Epithelial cell of esophagus (primary cell): ENCODE results near the gene CDK14.
"Not testable (repeated sequence)": the region's sequence is repeated elsewhere in the genome, so short reads cannot be mapped to it uniquely, and the experiment has no call there.

Experiments used
- DNase-seq: peaks from one replicate; pipeline ENCODE4 v3.0.0; 2010; ENCODE audit warnings: low read depth
- H3K4me3 ChIP-seq: 2 replicates; pipeline ENCODE4 v1.5.1; 2011; ENCODE audit warnings: mild to moderate bottlenecking, low read length, control low read depth
- TF ChIP-seq, protein P1 (sequence below): IDR thresholded peaks from 2 replicates; pipeline ENCODE4 v1.5.1; 2011; ENCODE audit warnings: low read depth, mild to moderate bottlenecking, low read length, control low read depth, inconsistent platforms; ENCODE audit not compliant: insufficient read depth; ENCODE audit errors: missing control alignments

The CDK14 gene

DNA sequence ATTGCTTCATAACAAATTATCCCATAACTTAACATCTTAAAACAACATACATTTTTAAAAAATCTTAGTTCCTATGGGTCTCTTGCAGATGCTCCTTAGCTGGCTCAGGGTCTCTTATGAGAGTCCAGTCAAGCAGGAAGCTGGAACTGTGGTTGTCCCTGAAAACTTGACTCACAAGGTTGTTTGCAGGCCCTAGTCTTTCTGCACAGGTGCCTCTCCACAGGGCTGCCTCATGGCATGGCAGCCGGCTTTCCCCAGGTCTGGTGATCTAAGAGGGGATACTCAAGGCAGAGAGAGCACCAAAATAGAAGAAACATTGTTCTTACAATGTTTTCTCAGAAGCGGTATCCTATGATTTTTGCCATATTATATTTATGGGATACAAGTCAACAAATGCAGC is 127.1 kb downstream of the CDK14 start:
- no peak for DNase-seq
- TF ChIP-seq, protein P1, sequence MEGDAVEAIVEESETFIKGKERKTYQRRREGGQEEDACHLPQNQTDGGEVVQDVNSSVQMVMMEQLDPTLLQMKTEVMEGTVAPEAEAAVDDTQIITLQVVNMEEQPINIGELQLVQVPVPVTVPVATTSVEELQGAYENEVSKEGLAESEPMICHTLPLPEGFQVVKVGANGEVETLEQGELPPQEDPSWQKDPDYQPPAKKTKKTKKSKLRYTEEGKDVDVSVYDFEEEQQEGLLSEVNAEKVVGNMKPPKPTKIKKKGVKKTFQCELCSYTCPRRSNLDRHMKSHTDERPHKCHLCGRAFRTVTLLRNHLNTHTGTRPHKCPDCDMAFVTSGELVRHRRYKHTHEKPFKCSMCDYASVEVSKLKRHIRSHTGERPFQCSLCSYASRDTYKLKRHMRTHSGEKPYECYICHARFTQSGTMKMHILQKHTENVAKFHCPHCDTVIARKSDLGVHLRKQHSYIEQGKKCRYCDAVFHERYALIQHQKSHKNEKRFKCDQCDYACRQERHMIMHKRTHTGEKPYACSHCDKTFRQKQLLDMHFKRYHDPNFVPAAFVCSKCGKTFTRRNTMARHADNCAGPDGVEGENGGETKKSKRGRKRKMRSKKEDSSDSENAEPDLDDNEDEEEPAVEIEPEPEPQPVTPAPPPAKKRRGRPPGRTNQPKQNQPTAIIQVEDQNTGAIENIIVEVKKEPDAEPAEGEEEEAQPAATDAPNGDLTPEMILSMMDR, result no peak
- H3K4me3 ChIP-seq, result no peak overlapping the region

DNA sequence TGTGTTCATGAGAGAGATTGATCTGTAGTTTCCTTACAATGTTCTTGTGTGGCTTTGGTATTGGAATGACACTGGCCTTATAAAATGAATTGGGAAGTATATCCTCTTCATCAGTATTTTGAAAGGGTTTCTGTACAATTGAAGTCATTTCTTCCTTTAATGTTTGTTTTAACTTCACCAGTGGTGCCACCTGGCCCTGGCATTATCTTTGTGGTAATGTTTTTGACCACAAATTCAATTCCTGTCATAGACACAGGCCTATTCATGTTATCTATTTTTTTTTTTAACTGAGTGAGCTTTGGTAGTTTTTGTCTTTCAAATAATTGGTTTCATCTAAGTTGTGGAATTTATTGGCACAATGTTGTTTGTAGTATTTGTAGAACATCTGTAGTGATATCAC is 127.7 kb downstream of the CDK14 start:
- no peak for DNase-seq
- H3K4me3 ChIP-seq, result no peak overlapping the region
- TF ChIP-seq, protein P1, result no peak

DNA sequence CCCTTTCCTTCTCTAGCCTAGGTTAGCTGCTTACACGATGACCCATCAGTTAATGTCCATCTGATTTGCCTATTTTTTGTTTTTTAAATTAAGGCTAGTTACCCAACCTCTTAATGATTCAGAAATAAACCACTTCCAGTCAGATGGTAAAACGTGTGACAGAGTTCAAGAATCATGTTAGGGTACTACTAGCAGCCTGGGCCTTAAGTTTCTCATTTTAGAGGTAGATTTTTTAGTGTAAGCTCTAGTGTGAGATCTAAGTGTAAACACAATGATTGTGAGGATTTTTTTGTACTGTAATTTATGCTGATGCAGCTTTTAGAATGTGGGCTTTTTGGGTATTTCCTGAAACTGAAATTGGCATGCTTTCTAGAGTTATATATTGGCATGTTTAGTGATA is 130.0 kb downstream of the CDK14 start:
- DNase-seq, result peak; percentile 23
- no peak overlapping the region for H3K4me3 ChIP-seq
- TF ChIP-seq, protein P1, result no peak

DNA sequence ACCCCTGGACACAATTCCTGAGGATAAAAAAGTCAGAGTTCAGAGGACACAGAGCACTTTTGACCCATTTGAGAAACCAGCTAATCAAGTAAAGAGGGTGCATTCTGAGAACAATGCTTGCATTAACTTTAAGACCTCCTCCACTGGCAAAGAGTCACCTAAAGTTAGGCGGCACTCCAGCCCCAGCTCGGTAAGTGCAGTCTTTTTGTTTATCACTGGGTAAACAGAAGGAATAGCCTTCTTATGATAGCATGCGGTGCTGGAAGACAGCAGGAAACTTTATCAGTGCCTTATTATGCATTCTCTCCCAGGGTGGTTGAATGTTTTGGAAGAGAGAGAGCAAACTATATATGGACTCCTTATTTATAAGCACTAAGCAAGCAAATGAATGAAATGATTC is 130.5 kb downstream of the CDK14 start:
- no peak overlapping the region for H3K4me3 ChIP-seq
- DNase-seq, result peak; percentile 11
- TF ChIP-seq, protein P1, result no peak

DNA sequence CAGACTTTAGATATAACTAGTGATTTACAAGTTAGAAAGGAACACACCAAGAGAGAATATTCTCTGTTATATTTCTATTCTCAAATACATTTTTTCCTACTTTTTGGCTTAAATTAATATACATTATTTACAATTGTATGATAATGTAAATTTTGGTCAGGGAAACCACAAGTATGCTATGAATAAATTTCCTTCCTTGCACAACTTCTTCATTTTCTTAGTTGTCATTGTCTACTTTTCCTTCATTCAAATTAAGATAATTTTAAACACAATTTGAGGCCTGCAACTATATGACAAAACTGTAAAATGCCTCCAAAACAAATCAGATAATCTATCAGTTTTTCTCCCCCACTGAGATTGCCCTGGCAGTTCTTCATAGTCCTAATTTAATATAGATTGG is 131.3 kb downstream of the CDK14 start:
- H3K4me3 ChIP-seq, result no peak overlapping the region
- DNase-seq, result no peak
- TF ChIP-seq, protein P1, result no peak

DNA sequence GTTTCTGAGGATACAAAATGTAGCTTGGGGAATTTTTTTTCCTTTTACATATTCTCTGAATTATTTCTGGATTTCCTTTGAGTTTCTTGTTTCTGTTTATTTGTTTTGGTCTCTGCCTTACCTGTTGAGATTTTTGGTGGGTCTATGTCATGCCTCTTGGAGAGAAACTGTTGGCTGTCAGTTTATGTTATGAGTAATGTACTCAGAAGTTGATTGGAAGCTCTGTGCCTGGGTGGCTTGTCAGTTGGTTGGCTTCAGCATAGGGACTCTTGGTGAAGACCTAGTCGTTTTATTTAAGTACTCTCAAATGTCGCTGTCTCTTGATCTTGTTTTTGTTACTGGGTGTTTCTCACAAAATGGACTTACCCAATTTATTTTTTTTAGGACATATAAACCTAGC is 132.4 kb downstream of the CDK14 start:
- H3K4me3 ChIP-seq, result no peak overlapping the region
- DNase-seq, result no peak
- TF ChIP-seq, protein P1, result no peak

DNA sequence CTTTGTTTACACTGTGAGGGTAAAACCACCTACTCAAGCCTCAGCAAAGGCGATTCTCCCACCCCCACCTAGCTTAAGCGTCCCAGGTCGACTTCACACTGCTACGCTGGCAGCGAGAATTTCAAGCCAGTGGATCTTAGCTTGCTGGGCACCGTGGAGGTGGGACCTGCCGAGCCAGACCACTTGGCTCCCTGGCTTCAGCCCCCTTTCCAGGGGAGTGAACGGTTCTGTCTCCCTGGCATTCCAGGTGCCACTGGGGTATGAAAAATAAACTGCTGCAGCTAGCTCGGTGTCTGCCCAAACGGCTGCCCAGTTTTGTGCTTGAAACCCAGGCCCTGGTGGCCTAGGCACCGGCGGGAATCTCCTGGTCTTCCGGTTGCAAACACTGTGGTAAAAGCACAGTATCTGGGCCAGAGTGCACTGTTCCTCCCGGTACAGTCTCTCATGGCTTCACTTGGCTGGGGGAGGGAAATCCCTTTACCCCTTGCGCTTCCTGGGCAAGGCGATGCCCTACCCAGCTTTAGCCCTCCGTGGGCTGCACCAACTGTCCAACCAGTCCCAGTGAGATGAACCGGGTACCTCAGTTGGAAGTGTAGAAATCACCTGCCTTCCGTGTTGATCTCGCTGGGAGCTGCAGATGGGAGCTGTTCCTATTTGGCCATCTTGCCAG is 139.6 kb downstream of the CDK14 start:
- not testable (repeated sequence) for H3K4me3 ChIP-seq

DNA sequence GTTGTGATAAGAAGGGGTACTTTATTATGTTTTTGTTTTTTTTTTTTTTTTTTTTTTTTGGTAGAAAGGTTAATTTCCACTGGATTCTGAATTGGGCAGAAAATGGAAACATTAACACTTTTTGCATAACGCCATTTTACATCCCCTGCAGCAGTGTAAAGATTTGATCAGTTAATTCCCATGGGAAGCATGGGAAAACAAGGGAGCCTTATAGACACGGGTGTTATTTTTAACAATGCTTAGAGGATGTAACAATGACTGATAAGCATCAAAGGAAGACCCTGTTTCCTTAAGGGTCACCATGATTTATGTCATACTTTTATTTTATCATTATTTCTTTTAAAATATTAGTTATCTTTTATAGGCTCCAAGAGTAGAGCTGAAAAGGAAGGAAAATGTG is 140.2 kb downstream of the CDK14 start:
- TF ChIP-seq, protein P1, result no peak
- no peak overlapping the region for H3K4me3 ChIP-seq
- DNase-seq, result no peak

More for the DNA sequence above, 139.6 kb downstream of the CDK14 start:
- not testable (repeated sequence) for DNase-seq
